HG03354 (cell line): ENCODE data around the gene OMA1.
"Not testable (repeated sequence)": the region's sequence is repeated elsewhere in the genome, so short reads cannot be mapped to it uniquely, and the experiment has no call there.

Experiments used
- ATAC-seq: cut with Tn5 transposase; IDR thresholded peaks from one replicate; pipeline ENCODE4 v1.9.1; 2021; ENCODE audit warnings: mild to moderate bottlenecking; ENCODE audit not compliant: unreplicated experiment, poor library complexity, severe bottlenecking

The OMA1 gene

DNA sequence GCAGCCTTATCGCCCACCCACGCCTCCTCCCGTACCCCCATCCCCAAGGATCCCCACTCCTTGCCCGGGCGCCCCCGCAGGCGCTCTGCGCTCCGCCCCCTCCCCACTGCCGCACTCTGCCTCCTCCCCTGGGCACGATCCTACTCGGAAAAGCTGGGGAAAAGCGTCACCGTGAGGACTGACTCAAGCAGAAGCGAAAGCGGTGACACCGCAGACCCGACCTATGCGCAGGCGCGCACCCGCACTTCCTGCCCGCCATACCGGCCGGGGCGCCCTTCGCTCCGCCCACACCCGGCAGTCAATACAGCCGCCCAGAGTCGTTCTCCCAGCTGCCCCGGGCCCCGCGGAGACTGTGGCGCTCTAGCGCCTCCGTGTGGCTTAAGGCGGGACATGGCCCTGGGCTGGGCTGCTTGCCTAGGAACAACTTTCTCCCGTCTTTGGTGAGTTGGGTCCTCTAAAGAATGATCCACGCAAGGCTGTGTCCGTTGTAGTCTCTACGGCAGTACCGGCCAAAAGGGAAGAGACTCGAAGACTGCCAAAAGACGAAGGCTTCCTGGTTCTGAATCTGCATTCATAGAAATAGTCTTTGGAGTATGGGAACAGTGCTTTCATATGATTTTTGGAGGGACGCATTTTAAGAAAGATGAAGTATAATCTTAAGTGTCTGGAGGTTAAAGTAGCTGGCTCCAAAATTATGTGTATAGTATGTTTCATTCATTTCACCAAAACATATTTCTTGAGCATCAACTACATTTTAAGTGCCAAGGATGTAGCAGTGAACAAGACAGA, at the start of gene OMA1:
TSS of gene OMA1 (minus strand) at position 207 of the 789 bp plus-strand sequence. CDS start 7,432 bp downstream, outside the sequence.
- peak; percentile 95 for ATAC-seq

DNA sequence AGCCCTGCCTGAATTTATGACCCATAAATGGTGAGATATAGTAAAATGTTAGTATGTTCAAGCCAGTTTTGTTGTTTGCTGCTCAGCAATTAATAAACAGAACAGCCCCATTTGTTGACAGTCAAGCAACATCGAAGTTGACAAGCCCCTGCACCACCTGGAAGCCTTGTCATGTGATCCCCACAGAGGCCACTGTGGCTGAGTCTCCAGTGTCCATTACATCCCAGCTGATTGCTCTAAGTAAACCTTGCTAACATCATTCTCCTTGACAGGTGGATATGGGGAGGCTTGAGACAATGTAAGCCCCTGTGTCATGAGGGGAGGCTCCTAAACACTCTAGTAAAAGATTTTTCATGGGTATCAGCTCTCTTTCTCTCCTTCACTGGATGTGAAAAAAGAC, 48.0 kb upstream of the OMA1 start:
- ATAC-seq = no peak

DNA sequence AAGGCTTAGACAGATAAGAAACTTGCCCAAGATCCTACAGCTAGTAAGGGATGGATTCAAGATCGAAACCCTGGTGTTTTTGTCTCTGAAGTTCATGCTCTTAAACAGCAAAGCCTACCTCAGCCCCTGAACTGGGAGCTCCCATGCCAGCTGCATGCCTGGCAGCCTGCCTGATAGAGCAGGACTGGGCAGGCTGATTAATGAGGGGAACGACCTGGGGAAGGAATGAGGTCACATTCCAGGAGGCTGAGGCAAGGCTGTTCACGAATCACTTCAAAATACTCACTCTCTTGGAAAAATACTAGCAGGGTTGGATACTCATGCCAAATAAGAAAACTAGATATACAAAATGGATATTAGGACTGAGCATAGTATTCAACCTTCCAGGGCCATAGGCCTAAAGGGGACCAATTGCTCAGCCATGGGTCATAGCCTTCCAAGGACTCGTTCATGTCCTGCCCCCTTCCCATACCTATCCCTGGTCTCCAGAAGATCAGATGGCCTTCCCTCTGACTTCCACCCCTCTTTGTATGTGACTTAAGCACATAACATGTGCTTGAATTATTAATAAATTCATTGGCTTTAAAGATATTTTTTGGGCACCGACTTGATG, 46.1 kb upstream of the OMA1 start:
- ATAC-seq = no peak

DNA sequence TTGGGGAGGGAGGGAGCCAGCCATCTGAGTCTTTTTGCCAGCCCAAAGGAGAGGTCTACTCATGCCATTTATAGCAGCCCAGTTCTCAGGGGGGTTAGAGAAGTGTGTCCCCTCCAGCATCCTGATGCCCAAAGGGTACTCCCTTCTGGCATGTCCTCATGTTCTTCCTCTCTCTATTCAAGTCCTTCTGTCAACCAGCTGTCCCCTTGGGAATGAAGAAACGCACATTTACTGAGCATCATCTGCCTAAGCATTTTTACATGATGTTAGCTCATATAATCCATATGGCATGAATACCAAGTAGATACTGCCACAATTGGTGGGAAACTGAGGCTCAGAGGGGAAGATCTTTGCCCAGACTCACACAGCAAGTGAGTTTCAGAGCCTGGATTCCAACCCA, 45.3 kb upstream of the OMA1 start:
- no peak for ATAC-seq

DNA sequence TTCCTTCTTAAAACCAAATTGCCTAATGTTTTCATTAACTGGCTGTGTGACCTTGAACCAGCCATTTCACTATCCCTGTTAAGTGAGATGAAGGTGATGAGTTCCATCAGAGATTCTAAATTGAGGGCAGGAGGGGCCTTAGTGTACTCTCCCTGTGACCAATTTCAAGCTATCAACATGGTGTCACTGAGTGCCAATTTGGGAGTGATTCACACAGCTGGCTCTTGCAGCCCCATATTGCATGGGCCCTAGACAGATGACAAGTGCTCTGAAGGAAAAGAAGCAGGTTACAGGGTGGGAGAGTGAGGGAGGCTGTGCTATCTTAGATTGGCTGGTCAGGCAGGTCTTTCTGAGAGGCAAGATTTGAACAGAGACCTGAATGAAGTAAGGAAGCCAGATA, 43.5 kb upstream of the OMA1 start:
- no peak for ATAC-seq

DNA sequence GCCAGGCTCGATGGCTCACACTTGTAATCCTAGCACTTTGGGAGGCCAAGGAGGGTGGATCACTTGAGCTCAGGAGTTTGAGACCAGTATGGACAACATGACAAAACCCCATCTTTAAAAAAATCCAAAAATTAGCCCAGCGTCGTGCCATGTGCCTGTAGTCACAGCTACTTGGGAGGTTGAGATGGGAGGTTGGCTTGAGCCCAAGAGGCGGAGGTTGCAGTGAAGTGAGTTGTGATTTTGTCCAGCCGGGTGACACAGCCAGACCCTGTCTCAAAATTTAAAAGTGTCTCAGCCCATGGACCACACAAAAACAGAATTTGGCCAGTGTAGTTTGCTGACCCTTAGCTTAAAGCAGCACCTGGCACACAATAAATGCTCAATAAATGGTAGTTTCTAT, 41.9 kb upstream of the OMA1 start:
- no peak for ATAC-seq

DNA sequence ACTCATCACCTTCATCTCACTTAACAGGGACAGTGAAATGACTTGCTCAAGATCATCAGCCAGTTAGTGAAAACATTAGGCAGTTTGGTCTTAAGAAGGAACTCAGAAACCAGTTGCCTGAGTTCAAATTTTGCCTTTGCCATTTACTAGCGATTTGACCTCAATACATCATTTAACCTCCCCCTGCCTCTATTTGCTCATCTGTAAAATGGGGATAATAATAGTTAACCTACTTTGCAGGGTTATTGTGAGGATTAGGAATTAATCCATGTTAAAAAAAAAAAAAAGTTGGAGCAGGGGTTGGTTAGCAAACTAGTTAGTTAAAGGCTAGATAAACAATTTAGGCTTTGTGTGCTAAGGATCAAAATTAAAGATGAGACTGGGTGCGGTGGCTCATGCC, 41.1 kb upstream of the OMA1 start:
- ATAC-seq = no peak

DNA sequence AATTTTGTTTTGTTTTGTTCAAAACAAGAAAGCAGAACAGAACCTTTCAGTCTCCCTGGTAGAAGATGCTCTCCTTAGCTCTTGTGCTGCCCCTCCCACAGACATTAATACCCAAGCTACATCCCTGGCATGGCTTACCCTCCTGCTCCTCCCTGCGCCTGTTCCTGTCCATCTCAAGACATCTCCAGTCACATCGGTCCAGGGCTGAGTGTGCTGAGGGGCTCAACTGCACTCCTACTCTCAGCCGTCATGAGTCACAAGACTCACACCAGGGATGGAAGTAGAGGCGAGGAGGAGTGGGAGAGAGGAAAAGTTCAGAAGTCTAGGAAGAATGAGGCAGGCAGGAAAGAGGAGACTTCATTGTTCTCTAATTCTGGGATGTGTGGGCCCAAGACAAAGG, 39.7 kb upstream of the OMA1 start:
- no peak for ATAC-seq

DNA sequence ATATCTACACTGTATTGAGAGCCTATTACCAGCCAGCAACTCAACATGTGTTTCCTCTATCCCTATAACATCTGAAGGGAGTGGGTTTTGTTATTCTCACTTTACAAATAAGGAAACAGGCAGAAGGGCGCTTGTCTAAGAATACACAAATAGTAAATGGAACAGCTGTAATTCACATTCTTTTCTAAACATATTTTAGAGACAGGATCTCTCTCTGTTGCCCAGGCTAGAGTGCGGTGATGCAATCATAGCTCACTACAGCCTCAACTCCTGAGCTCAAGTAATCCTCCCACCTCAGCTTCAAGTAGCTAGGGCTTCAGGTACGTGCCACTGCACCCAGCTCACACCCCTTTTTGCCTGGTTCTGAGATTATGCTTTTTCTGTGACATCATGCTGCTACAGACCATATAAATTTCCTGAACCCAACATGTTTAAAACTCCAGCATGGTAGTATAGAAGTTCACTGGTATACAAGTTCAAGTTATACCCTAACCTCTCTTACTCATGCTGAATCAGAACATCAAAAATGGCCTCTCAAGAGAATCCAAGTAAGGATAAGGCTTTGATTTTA, 39.1 kb upstream of the OMA1 start:
- no peak for ATAC-seq

DNA sequence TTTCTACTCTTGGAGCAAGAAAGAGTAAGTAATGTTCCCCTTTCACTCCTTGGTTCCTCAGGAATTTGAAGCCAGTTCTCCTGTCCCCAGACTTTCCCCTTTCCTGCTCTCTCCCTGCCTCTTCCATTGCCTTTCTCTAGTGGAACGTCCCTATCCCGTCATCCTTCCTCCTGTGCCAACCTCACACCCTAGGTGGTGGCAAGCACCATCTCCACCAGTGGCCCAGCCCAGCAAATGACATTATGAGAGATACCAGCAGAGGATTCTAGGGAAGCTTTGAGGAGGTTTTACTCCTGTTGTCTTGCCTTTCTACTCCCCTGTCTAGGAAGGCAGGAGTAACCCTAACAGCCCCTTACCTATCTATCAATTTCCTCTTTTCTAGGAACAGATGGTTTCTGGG, 38.6 kb upstream of the OMA1 start:
- no peak for ATAC-seq

DNA sequence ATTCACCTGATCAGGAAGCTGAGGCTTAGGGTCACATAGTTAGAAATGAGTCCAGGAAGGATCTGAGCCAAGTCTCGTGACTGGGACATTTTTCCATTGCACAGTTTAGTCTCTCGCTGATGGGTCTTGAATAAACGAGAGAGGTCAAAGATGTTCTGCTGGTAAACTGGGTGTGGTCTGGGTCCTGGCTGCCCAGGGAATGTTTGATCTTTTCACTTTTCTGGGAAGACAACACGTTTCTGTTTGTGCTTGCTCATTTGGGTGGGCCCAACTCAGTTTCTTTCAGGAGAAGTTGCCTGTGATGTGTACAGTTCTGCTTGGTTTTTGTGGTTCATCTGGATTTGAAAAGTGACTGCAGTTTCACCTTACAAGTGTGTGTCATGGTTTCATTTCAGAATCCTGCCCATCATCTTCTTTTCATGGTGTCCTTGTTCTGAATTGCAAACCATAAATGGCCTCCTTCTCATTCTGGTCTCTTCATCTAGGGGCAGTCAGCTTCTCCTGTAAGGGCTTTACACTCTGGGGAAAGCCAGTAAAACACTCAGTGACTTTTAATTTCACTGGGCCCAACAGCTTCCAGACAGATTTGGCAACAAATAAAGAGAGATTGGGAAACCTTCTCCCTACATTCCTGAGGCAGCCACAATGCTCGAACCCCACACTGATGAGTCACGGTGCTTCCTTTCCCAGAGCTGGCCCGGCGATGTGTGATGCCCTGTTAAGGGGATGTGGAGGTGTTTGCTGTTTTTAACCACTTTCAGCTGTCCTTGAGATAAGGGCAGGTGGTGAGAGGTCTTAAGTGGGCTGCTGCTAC, 37.8 kb upstream of the OMA1 start:
- peak; percentile 72 for ATAC-seq

DNA sequence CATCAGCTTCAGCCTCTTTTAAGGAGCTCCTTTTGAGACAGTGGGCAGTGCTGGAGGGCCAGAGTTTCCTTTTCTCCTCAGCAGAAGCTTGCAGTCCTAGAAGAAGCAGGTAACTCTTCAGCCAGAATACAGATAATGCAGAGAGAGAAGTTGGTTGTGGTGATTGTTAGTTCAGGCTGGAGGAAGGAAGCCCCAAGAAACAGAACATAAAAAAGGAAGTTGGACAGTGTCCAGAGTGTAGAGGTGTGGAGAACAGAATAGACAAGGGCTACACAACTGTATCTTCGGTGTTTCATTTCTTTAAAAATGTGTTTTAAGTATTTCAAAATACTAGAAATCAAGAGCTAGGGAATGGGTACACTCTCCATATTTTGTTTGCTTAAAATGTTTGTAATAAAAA, 37.0 kb upstream of the OMA1 start:
- ATAC-seq = no peak

DNA sequence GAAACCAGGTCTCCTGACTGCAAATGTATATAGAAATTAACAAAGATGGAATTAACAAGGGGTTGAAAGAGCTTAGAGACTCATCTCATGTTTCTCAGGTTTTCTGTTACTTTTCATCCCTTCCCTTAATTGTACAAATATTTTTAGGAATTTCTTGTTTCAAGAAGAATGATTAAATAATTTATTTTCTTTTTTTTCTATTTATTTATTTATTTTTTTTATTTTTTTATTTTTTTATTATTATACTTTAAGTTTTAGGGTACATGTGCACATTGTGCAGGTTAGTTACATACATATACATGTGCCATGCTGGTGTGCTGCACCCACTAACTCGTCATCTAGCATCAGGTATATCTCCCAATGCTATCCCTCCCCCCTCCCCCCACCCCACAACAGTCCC, 35.6 kb upstream of the OMA1 start:
- ATAC-seq = not testable (repeated sequence)

DNA sequence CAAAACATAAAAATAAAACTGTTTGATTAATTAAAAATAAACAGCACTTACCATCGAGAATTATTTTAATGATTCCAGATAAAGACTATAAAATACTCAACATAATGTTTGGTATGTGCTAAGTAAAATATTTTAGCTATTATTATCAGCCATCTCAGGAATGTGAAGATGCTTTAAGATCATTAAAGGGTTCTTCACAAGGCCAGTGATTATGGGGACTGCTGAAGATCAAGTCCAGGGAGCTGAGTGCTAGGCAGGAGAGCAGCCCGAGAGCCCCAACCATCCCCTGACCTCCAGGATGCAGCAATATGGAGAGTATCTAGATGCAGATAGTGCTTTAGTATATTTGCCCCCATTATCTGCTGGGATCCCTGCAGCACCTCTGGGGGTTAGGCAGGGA, 35.1 kb upstream of the OMA1 start:
- ATAC-seq = no peak

DNA sequence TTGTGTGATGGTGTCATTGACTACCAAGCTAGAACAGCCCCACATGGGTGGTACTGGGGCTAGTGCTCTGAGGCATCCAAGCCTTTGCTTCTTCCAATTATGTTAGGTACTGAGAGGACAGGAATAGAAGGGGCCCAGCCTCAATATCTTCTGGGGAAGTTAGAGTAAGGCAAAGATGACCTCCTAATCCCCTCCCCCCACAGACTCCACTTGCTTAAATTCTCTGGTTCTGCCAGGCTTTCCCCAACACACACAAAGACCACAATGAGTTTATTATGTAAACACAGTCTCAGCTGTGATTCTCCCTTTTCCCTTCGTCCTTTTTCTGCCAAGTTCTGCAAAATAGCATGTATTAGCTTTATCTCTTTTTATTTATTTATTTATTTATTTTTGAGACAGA, 33.7 kb upstream of the OMA1 start:
- no peak for ATAC-seq

DNA sequence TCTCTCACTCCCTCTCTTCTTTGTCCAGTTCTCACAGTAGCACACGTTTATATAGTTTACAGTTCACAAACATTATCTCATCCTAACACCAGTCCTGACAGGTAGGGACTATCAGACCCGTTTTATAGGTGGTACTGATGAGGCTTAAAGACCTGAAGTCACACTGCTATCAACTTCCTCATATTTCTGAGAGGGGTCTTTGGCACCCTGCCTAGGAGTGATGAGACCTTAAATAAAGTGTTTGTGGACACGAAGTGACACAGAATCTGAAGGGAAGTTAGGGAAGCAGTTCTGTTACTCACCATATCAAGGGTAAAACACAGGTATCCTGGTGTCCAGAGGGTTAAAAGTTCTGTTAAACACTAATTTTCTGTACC, 31.1 kb upstream of the OMA1 start:
- no peak for ATAC-seq

DNA sequence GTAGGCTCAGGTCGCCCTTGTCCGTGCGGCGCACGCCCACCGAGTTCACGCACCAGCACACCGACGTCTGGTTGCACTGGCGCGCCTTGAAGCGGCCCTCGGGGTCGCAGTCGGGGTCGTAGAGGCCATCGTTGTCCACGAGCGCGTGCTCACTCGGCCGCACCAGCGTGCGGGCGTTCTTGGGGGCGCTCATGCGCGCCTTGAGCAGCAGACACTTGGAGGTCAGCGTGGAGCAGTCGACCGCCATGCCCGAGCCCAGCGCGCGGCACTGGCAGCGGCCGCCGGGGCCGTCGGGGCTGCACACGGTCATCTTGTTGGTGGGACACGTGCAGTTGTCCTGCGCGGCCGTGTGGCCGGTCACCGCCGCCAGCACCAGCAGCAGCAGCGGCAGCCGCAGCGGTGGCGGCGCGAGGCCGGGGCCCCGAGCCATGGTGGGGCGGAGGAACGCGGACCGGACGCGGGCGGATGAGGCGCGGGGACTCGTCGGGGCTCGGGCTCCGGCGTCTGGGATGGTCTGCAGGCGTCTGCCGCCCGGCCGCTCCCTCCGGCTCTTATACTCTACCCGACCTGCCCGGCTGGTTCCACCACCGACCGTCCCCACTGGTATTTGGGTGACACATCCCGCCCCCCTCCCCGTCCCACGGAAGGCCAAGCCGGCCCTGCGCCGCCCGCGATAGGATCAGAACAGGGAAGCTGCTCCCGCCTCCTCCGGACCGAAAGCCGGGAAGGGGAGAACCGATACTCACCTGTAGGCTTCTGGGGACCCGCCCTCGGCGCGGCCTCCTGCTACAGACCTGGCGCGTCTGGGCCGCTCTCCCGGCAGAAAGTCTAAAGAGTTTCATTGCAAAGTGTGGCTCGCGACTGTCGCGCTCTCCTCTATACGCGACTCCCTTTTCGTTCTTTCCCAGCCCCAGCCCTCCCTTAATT, 30.5 kb upstream of the OMA1 start, which contains the start of gene TACSTD2:
TSS of gene TACSTD2 (minus strand) at position 526 of the 927 bp plus-strand sequence. CDS start at position 430, 96 bp downstream.
- ATAC-seq = no peak

DNA sequence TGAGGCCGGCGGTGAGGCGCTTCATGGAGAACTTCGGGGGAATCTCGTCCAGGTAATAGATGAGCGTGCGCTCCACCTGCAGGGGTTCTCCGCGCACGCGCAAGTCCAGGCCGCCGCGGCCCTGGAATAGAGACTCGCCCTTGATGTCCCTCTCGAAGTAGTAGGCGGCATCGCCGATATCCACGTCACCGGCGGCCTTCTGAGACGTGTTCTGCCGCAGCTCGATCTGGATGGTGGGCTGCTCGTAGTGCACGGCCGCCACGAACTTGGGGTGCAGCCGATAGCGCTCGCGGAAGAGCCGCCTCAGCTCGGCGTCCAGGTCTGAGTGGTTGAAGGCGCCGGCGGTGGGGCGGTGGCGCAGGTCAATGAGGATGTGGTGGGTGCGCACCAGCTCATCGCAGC, 29.8 kb upstream of the OMA1 start:
- ATAC-seq = no peak

DNA sequence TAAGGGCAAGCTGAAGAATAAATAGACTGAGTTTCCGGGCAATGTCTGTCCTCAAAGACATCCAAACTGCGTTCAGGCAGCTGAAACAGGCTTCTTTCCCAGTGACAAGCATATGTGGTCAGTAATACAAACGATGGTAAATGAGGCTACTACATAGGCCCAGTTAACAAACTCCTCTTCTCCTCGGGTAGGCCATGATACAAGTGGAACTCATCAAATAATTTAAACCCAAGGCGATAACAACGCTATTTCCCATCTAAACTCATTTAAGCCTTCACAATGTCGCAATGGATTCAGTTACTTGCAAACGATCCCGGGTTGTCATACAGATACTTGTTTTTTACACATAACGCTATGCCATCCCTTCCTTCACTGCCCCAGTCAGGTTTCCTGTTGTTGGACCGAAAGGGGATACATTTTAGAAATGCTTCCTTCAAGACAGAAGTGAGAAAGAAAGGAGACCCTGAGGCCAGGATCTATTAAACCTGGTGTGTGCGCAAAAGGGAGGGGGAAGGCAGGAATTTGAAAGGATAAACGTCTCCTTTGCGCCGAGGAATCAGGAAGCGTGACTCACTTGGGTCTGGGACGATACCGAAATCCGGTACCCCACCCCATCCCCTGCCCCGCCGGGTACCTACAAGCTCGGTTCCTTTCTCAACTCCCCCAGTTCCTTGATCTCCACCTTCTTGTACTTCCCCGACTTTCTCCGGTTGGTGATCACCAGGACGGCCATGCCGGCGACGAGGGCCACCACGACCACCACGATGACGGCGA, 29.2 kb upstream of the OMA1 start:
- no peak for ATAC-seq
